Suprapubic skin (tissue), 4 donors: ENCODE results near the gene RPLP2.

Source experiments
- POLR2A ChIP-seq, 2 donors: fragments of 450-650 bp; IDR thresholded peaks; one replicate each; pipeline ENCODE4 v1.6.1; 2017; ENCODE audit warnings: antibody characterized with exemption in 2 of 2, mild to moderate bottlenecking in 2 of 2, moderate library complexity in 2 of 2
- POLR2AphosphoS5 ChIP-seq, 3 donors: sonication (generic); formaldehyde crosslinking; IDR thresholded peaks; one replicate each; pipeline ENCODE4 v1.6.1; 2017; ENCODE audit warnings: antibody characterized with exemption in 3 of 3
- TF ChIP-seq, protein P1 (sequence below), 2 donors: fragments of 200-600 bp in 1 of 2; fragments of 450-650 bp in 1 of 2; sonication (generic) in 1 of 2; IDR thresholded peaks; one replicate each; pipeline ENCODE4 v1.5.1; 2016 to 2019; ENCODE audit warnings: antibody characterized with exemption in 2 of 2, mild to moderate bottlenecking in 1 of 2, moderate library complexity in 1 of 2

DNA sequence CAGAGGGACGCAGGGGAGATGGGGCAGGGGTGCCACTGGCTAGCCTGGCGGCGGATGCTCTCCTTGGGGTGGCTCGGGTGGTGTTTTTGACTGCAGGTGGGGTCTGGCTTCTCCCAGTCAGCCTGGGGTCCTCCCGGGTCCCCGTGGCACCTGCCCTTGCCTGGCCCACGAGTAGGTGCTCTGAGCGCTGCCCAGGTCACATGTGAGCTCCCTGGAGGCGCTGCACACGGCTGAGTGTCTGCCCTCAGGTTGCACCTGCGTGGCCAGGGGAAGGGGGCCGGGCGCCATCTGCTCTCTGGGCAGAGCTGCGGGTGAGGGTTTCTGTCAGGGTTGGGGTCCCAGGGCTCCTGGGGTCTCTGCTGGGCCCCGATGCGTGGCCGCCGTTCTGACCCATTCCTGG is 38.1 kb downstream of the RPLP2 start:
- TF ChIP-seq, protein P1, sequence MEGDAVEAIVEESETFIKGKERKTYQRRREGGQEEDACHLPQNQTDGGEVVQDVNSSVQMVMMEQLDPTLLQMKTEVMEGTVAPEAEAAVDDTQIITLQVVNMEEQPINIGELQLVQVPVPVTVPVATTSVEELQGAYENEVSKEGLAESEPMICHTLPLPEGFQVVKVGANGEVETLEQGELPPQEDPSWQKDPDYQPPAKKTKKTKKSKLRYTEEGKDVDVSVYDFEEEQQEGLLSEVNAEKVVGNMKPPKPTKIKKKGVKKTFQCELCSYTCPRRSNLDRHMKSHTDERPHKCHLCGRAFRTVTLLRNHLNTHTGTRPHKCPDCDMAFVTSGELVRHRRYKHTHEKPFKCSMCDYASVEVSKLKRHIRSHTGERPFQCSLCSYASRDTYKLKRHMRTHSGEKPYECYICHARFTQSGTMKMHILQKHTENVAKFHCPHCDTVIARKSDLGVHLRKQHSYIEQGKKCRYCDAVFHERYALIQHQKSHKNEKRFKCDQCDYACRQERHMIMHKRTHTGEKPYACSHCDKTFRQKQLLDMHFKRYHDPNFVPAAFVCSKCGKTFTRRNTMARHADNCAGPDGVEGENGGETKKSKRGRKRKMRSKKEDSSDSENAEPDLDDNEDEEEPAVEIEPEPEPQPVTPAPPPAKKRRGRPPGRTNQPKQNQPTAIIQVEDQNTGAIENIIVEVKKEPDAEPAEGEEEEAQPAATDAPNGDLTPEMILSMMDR (IDR thresholded peaks at IDR 0.05), result no peak
- TF ChIP-seq POLR2A (IDR thresholded peaks at IDR 0.05) (no peak), POLR2AphosphoS5 (IDR thresholded peaks at IDR 0.05) (no peak)
